GM12878 (cell line): Measurements from ENCODE around the gene SLC39A8. TPM values are rescaled to one million over a fixed set of nuclear protein-coding genes. Genes with fewer than 3 reads are reported as not detected.

Experiments
- CBFB ChIP-seq: IDR thresholded peaks from 2 replicates; pipeline ENCODE4 v1.6.1; 2016; ENCODE audit warnings: antibody characterized with exemption, low read depth
- CHD2 ChIP-seq: IDR thresholded peaks from 2 replicates; pipeline ENCODE4 v1.6.1; 2011; ENCODE audit warnings: low read depth, low read length, improper control_type of control experiment, borderline replicate concordance
- ELK1 ChIP-seq: IDR thresholded peaks from 2 replicates; pipeline ENCODE4 v1.6.1; 2012; ENCODE audit warnings: low read depth, low read length, improper control_type of control experiment
- FOS ChIP-seq: IDR thresholded peaks from 3 replicates; pipeline ENCODE4 v1.6.1; 2011; ENCODE audit warnings: borderline replicate concordance; ENCODE audit not compliant: insufficient read length; ENCODE audit errors: extremely low read depth
- KAT2A ChIP-seq: conservative IDR thresholded peaks from 2 replicates; pipeline ENCODE4 v1.6.1; 2011; ENCODE audit warnings: low read depth, low read length; ENCODE audit not compliant: control insufficient read depth
- KLF5 ChIP-seq: fragments of 450-650 bp; IDR thresholded peaks from 2 replicates; pipeline ENCODE4 v1.6.1; 2014; ENCODE audit warnings: mild to moderate bottlenecking; ENCODE audit not compliant: partially characterized antibody
- NFYA ChIP-seq: IDR thresholded peaks from 2 replicates; pipeline ENCODE4 v1.6.1; 2011; ENCODE audit warnings: low read depth, mild to moderate bottlenecking, low read length, improper control_type of control experiment, borderline replicate concordance
- NR2C1 ChIP-seq: fragments of 450-650 bp; IDR thresholded peaks from 2 replicates; pipeline ENCODE4 v1.6.1; 2017; ENCODE audit warnings: antibody characterized with exemption, mild to moderate bottlenecking, moderate library complexity
- NR2C2 ChIP-seq: IDR thresholded peaks from 2 replicates; pipeline ENCODE4 v1.6.1; 2011; ENCODE audit warnings: borderline replicate concordance, low read depth; ENCODE audit not compliant: control insufficient read depth, insufficient read length
- NR2F1 ChIP-seq: fragments of 450-650 bp; conservative IDR thresholded peaks from 2 replicates; pipeline ENCODE4 v1.6.1; 2017; ENCODE audit warnings: mild to moderate bottlenecking
- PAX5 ChIP-seq: IDR thresholded peaks from 2 replicates; pipeline ENCODE4 v1.6.1; 2011; ENCODE audit warnings: low read depth, low read length, borderline replicate concordance
- POLR2A ChIP-seq: IDR thresholded peaks from 2 replicates; pipeline ENCODE4 v1.6.1; 2011; ENCODE audit warnings: low read depth, mild to moderate bottlenecking, low read length
- POLR2AphosphoS5 ChIP-seq: IDR thresholded peaks from 2 replicates; pipeline ENCODE4 v1.6.1; 2011; ENCODE audit warnings: mild to moderate bottlenecking, low read length, inconsistent platforms
- SKIL ChIP-seq: fragments of 450-650 bp; IDR thresholded peaks from 2 replicates; pipeline ENCODE4 v1.6.1; 2017; ENCODE audit warnings: mild to moderate bottlenecking, low read depth, inconsistent platforms; ENCODE audit not compliant: poor library complexity, severe bottlenecking
- SMC3 ChIP-seq: IDR thresholded peaks from 2 replicates; pipeline ENCODE4 v1.6.1; 2011; ENCODE audit warnings: low read length, improper control_type of control experiment, borderline replicate concordance
- TAF1 ChIP-seq: IDR thresholded peaks from 2 replicates; pipeline ENCODE4 v1.6.1; 2011; ENCODE audit warnings: mild to moderate bottlenecking, low read depth, low read length, borderline replicate concordance
- WRNIP1 ChIP-seq: IDR thresholded peaks from 2 replicates; pipeline ENCODE4 v1.6.1; 2011; ENCODE audit warnings: low read depth, low read length, improper control_type of control experiment, borderline replicate concordance
- ZBTB11 ChIP-seq: fragments of 450-650 bp; formaldehyde crosslinking; IDR thresholded peaks from 2 replicates; pipeline ENCODE4 v1.5.0; 2022; ENCODE audit warnings: mild to moderate bottlenecking, missing genetic modification characterization
- ZNF207 ChIP-seq: fragments of 450-650 bp; IDR thresholded peaks from 2 replicates; pipeline ENCODE4 v1.6.1; 2014; ENCODE audit warnings: antibody characterized with exemption, mild to moderate bottlenecking, borderline replicate concordance
- ZNF687 ChIP-seq: fragments of 450-650 bp; IDR thresholded peaks from 2 replicates; pipeline ENCODE4 v1.6.1; 2017; ENCODE audit warnings: mild to moderate bottlenecking, moderate library complexity
- polyA plus RNA-seq, 11 experiments: library from polyadenylated mRNA; depleted of rRNA in 4 of 11; unstranded in 6 of 11; stranded (reverse) in 5 of 11; fragments of >200 nt; fragmentation: Nextera tagmentation in 4 of 11; fragmentation: Illumina TruSeq in 1 of 11; extraction: Ambion mirVana in 4 of 11; extraction: Trizol in 1 of 11; gene quantifications; 1 replicate in 1 of 11; 2 replicates in 10 of 11; pipeline versions ENCODE4 v1.2.1 to v1.2.3, GENCODE V29; 2011 to 2016; ENCODE audit warnings: inconsistent platforms in 2 of 11, missing spikeins in 2 of 11, low read depth in 1 of 11
- total RNA-seq, 4 experiments: library from RNA; depleted of rRNA in 3 of 4; stranded (reverse); fragments of >200 nt in 3 of 4; fragmentation: Illumina TruSeq in 1 of 4; extraction: Trizol in 1 of 4; gene quantifications; 2 replicates each; pipeline versions ENCODE4 v1.2.1 to v1.2.3, GENCODE V29; 2013 to 2021

The SLC39A8 gene
- total and polyA plus RNA-seq, 10 of the 15 experiments (the other 5 are each of a cell fraction or from before 2014, with no cell fraction given), result 7.9 to 47.8 (median 32.8) TPM

GRCh38 chr4:102344520-102344953 lies 745 bp downstream of the SLC39A8 start (continued):
- TF ChIP-seq ZBTB11 (CRISPR knock-in tag), result no peak
- 0 out of 2 replicates have a peak, but pooled peaks have one; percentile 19 for TF ChIP-seq POLR2AphosphoS5
- TF ChIP-seq KLF5, result no peak
- TF ChIP-seq NR2F1, result peak; percentile 48
- no peak for TF ChIP-seq CHD2
- peak; percentile 83 for TF ChIP-seq POLR2A
- no peak for TF ChIP-seq NR2C1
- TF ChIP-seq WRNIP1, result no peak
- no peak for TF ChIP-seq SKIL
- peak; percentile 36; the same call in 1 of the 2 replicates for TF ChIP-seq TAF1
- TF ChIP-seq ZNF207, result peak; percentile 68; the same call in 1 of the 2 replicates
- TF ChIP-seq ELK1, result 0 out of 2 replicates have a peak, but pooled peaks have one; percentile 15
- TF ChIP-seq SMC3, result no peak
- no peak for TF ChIP-seq KAT2A
- no peak for TF ChIP-seq CBFB
- TF ChIP-seq ZNF687, result peak; percentile 85; the same call in 1 of the 2 replicates
- TF ChIP-seq PAX5, result 0 out of 2 replicates have a peak, but pooled peaks have one; percentile 9
- TF ChIP-seq NR2C2, result no peak
- no peak for TF ChIP-seq FOS
- no peak for TF ChIP-seq NFYA
